ENCODE data around the gene ISLR2.

- TF ChIP-seq CTCF (IDR thresholded peaks at IDR 0.05; ENCODE audit: borderline replicate concordance, extremely low read depth, low read length, poor library complexity, severe bottlenecking) (no peak), EZH2 (IDR thresholded peaks at IDR 0.05; ENCODE audit: borderline replicate concordance, low read depth, low read length, severe bottlenecking) (no peak)
Measured at GRCh38 chr15:74146277-74146800, 16.0 kb downstream of the ISLR2 start.
